ENCODE data around the gene CDKAL1.
"Not testable (repeated sequence)": the region's sequence is repeated elsewhere in the genome, so short reads cannot be mapped to it uniquely, and the experiment has no call there.

CDKAL1 gene

DNA sequence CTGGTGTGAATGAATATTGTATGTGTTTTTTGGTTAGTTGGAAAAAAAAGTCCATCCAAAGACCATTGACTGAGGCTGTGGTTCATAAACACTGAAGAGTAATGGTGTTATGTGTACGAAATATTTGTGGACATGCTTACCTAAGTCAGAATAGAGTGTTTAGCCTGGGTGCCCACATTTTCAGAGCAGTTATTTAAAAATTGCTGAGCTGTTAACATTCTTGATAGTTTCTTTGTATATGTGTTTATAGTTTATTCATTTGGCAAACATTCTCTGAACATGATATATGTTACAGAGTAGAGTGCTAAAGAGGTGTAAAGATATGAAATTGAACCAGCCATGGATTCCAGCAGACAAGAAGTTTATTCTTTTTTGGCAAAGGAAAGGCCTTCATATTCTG, 20.6 kb downstream of the CDKAL1 start:
- DNase-seq, result no peak

DNA sequence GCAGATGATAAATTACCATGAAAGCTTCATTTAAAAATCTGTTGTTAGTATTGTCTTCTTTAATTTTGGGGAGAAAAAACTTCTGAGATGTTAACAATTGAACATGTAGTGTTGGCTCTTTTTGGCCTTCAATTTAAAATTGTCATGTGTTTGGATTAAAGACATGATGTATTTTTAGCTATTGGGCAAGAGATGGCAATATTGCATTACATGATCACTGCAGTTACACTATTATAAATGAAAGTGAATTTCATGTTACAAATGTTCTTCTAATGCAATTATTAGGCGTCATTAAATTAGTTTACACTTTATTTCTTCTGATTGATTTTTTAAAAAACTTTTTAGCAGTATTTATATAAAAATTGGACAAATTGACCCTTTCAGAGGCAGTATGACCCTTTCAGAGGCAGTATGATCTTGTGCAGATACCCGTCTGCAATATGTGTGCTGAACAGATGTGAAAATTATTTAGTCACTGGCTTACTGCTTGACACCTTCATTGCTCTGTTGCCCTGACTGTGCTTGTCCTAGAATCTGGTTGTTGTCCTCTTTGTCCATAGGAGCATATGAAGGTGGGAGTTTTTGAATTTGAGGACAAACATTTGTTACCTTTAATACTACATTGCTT, 25.8 kb downstream of the CDKAL1 start:
- DNase-seq, result no peak

DNA sequence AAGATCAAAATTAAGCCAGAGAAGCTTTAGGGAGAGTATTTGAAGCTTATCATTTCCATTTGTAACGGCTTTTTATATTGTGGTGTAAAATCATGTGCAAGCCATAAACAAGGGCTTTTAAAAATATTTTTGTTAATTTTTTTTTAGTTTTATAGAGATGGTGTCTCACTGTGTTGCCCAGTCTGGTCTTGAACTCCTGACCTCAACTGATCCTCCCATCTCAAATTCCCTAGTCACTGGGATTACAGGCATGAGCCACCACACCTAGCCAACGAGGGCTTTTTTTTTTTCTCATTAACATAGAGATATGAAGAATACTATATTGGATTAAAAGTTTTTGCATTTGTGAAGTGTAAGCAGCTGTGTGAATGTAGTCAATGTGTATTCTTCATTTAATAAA, 29.1 kb downstream of the CDKAL1 start:
- DNase-seq, result no peak

DNA sequence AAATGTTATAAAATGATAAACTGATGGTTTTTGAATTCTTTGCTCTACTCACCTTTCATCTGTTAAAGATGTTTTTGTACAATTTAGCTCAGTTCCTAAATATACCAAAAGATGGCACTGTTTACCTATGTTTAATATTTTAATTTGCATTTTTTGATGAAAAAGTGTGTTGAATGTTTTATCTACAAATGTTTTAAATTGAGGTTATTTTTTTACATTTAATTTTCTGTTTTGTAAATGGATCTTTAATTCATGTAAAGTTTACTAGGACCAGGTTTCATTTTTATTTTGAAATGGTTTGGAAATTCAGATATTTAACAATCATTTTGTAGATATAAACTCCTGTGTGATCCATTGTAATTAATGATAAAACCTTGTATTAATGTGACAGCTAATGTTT, 30.0 kb downstream of the CDKAL1 start:
- DNase-seq, result no peak

DNA sequence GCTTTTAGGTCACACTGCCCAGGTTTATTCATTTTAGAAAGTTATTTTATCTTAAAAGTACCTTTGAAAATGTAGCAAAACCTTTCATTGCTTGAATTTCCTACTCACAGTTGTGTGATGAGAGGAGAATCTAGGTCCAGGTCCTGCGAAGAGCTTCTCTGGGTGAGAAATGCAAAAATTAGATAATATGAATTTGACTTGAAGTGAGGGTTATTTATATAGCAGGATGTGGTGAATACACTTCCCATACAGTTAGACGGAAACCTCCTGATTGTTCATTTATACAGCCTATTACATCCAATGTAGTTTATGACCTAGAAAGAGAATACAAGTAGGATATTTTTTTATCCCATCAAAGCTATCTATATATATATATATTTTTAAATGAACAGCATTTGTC, 30.5 kb downstream of the CDKAL1 start:
- no peak for DNase-seq

DNA sequence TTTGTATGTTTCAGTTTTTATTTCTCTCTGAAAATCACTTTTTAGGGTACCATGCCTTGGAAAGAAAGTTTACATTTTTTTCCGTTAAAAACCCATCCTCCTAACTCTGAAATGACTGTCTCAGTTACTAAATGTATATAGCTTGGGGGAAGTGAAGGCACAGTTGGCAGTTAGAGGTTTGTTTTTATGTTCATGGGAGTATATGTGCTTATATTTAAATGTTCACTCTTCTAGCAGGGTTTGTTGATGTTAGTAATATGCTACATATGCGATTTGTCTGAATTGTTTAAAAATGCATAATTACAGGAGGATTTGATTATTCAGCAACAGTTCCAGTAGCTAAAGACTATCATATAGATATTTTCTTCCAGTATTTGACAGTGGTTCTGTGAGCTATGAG, 31.1 kb downstream of the CDKAL1 start:
- no peak for DNase-seq

DNA sequence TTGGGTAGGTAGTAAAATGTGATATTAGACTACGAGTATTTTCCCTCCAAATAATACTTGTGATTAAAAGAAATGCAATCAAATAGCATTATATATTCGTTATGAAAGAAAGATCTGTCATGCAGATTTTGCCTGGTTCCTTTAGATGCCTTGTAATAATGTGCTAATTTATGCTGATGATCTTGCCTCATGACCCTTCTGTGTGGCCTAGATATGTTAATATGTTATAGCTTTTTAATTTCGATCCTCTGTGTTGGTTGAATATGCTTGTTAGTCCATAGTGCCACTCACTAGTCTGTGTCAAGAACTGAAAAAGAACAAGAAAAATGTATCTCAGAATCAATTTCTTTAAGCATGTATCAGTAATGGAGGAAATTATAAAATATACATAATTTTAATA, 31.9 kb downstream of the CDKAL1 start:
- no peak for DNase-seq

DNA sequence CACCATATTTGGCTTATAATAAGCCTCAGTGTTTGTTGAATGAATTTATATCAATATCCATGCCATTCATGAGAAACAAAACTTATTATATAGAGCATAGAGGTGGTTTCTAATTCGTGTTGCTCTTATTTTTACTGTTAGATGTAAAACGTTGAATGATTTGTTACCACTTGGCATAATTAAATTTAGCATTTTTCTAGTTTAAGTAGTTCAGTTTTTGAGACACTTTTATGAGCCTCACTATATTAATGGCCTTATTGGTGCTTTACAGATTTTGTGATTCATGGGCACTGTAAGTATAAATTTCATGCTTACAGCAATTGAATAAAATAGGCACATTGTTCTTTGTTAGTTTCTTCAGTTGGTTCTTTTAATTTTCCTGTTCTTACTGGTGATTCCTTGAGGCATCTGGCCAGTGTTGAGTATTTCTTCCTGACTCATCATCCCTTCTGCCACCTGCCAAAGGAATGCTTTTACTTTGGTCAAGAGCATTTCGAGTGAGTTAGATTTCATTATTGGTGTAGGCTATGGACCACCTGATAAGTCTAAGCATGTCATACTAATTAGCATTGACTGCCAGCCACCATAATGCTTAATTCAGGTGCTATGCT, 34.8 kb downstream of the CDKAL1 start:
- no peak for DNase-seq

DNA sequence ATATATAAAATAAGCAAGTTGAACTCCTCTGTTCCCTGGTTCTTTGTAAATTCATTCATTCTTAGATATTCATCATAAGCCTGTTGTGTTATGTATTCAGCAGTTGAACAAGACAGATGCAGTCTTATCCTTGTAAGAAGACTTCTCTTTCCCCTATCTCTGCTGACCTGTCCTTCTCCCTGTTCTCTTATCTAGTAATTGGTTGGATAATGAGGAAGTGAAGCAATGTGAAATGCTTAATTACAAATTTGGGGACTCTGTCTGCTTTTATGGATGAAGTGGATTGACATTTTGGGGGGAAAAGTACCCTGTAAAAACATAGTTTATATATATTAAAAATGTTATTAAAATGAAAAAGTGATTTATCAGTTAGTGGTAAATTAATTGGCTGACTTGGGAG, 37.0 kb downstream of the CDKAL1 start:
- DNase-seq, result no peak

DNA sequence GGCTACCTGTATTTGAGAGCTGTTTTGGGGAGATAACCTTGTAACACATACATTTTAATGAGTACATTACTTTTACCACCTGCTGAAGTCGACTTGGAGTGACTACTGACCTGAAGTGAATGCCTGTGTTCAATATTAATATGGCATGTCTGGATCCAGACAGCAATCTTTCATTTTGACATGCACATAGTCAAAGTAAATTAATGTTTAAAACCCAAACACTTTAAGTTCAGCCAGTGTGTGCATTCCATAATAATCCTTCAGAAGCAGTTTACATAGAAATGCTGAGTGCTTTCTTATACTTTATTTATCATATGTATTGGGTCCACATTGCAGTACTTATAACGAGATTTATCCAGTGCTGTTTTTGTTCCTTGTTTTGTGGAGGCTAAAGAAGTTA, 38.0 kb downstream of the CDKAL1 start:
- DNase-seq, result no peak

DNA sequence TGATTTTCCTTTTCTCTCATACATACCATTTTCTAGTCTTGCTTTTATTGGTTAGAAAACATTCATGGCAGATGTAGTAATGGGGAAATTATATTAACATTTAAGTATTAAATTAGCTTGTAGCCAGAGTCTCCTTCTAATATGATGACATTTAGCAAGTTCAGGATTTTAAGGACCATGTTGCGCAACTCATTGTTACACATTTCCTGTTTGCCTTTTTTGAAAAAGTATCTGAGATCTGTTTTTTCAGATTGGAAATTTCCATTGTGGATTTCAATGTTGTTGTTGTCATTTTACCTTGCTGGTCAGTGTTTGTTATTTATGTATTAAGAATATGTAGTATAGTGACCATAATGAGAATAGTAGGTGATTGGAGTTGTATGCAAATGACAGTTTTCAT, 38.7 kb downstream of the CDKAL1 start:
- no peak for DNase-seq

DNA sequence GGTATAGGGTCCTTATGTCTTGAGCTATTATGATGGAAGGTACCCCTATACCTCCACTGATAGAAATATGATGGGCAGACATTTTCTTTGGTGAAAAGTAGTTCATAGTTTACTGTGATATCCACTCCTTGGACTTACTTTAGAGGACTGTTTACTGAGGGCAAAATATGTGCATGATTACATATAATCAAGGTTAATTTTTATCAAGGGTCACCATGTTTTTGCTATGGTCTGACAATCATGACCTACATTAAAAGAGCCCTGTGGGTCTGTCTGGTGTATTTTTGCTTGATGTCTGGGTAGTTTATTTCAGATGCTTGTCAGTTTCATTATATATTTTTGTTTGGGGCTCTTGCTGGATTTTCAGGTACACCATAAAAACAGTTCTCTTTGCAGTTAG, 40.1 kb downstream of the CDKAL1 start:
- no peak for DNase-seq

DNA sequence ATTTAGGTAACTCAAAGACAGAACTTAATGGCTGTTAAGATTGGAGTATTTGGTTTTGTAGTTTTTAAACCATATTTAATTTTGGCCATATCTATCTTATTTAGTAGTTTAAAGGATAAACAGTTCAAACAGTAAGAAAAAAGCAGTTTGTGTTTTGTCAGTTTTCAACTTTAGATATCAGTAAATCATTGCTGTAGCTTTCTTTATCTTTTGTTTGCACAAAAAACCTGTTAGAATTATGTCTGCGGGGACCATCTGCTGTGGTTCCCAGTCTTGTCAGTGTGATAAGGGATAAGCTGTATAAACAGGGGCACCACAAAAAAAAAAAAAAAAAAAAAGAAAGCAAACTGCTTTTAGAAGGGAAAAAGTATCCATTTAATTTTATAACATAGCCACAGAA, 40.9 kb downstream of the CDKAL1 start:
- no peak for DNase-seq

DNA sequence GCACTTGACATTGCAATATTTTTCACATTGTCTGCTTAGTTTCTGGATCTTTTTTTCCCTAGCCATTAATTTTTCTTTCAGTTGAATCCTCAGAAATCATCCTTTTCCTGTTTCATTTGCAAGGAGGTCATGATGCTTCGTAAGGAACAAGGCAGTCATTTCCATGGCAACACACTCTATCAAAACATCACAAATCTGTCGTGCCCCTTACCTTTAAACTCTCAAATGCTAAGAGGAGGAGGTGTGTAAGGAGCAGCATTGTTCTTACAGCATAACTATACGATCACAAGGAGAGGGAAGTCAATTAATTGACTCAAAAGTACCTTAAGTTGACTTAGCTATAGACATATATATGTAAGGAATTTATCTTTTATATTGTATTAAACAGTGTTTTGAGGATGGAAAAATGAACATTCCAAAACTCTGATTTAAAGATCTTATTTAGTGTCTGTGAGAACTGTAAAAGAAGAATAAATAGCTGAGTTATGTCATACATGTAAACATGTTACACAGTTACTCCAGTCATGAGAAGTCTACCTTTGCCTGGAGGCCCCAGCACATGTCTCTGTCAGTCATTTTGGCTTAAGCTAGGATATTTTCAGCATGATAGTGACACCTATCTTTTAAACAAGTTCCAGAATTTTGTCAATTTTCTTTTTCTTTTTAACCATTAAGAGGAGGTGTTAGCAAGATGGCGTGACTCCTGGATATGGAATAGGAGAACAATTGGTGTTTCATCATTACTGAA, 41.6 kb downstream of the CDKAL1 start:
- no peak for DNase-seq

DNA sequence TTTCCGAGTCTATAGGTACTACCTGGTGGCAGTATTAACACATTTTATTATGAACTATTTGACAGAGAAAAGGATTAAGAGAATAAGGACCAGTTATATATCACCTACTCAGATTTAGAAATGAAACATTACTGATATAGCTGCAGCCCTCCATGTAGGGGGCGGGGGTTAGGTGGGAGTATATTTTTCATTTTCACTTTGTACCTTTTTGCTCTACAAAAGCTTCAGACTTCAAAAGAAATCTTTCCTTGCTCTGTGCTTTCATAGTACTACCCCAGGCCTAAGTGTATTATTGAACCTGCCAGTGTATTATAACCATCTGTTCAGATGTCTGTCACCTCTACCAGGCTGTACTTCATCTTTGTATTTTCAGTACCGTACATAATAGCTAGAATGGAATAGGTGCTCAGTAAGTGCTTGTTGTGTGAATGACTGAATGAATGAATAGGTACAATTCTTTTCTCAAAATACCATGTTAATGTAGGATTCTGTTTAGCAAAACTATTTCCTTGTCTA, 43.0 kb downstream of the CDKAL1 start:
- no peak for DNase-seq

DNA sequence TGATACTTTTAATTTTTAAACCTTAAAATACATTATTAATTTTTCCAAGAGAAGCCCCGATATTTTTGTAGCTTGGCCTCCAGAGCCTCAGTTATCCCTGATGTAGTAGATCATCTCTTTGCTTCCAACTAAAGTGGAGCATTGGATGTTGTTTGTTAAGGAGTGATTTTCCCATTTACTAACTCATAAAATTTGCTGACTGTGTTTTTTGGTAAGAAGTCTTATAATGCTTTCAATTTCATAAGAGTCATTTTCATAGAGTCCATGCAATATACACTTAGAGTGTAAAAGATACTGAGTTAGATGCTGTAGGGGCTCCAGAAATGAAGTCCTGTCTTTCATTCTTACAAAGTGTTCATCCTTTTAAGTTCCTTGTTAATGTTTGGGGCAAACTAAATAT, 46.8 kb downstream of the CDKAL1 start:
- no peak for DNase-seq

DNA sequence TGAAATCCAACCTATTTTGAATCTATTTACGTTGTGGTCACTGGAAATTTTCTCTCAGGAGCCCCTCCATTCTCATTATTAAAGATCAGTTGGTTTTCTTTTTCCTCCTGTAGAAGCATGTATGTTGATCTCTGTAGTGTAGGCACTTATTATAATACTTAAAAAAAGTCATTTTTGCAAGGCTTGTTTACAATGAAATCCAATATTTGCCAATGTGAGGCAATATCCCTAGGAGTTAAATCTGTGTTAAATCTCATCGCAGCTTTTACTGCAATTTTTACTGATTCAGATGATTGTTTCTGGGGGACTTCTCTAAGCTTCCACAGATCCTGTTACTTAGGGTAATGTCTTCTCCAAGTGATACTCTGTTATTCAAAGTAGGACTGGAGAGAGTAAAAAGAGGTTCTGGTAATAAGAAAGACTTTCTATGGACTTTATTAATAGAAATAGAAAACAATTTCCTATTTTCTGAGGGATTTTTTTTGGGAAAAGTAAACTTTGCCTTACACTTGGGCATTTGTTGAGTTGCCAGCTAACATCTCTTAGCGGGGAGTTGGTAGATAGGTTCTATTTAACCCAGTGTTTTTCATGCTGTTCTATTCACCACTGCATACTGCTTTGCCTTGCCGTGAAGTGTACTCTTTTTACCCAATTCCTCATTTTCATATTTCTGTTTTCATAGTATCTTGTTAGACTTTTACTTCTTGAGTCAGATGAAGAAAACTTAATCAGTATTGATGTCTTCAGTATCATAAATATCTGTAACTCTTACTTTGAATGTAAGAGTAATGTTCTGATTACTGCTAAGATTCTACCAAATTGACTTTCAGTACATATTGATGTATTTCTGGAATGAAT, 48.6 kb downstream of the CDKAL1 start:
- no peak for DNase-seq

DNA sequence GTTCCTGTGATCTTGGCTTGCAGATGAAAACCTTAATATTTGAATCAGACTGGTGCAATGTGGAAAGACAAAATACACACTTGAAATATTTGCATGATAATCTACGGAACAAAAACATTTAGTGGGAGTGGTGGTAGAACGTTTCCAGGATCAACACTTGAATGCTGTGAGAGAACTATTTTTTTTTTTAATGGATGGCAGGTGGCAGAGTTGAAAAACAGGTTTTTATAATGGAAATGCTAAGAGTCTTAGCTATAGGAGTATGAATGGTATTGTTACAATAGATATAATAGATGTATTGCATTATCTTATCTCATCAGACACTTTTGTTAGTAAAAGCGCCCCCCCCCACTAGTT, 49.2 kb downstream of the CDKAL1 start:
- DNase-seq, result no peak

DNA sequence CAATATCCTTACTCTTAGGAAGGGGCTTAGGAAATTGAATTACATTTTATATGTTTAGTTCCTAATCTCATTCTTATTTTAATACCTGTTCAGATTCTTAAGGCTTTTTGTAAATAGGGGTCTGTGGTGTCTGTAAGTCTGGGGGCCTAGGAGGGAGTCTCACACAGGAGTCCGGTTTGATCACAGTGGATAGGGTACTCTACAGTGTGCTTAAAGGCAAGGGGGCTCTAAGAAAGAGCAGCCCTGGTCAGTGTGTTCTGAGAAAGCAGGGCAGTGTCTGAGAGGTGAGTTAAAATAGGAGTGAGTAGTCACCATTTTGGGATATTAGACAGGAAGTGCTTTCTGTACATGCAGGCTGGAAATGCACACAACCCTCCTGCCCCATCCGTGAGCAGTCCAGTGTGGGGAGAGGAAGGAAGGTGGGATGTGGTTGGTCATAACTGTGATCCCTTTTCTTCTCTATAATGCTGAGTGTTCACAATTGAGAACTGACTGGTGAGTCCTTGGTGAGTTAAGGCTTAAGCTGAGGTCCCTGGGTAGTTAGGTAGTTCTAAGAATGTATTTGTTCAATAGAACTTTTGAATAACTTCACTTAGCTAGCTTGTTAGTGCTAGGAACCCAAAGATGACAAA, 50.0 kb downstream of the CDKAL1 start:
- DNase-seq, result no peak

DNA sequence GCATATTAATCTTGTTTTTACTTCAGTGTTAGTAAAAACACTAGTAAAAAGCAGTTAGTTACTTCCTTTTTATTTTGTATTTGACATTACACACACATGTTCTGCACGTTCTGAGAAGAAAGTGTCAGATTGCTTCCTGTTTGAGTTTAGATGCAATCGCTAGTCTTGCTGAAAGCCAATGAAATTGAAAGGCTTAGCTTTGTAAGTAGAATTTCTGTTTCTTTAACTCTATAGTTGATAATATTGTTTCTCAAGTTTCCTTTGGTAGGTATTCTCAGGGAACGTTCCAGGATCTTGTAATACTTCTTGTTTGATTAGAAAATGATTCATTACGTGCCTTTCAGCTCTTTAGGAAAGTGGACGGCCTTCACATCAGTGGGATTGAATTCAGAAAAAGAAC, 55.0 kb downstream of the CDKAL1 start:
- DNase-seq, result no peak

DNA sequence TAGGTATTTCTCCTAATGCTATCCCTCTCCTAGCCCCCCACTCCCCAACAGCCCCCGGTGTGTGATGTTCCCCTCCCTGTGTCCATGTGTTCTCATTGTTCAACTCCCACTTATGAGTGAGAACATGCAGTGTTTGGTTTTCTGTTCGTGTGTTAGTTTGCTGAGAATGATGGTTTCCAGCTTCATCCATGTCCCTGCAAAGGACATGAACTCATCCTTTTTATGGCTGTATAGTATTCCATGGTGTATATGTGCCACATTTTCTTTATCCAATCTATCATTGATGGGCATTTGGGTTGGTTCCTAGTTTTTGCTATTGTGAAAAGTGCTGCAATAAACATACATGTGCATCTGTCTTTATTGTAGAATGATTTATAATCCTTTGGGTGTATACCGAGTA, 56.2 kb downstream of the CDKAL1 start:
- DNase-seq, result not testable (repeated sequence)

DNA sequence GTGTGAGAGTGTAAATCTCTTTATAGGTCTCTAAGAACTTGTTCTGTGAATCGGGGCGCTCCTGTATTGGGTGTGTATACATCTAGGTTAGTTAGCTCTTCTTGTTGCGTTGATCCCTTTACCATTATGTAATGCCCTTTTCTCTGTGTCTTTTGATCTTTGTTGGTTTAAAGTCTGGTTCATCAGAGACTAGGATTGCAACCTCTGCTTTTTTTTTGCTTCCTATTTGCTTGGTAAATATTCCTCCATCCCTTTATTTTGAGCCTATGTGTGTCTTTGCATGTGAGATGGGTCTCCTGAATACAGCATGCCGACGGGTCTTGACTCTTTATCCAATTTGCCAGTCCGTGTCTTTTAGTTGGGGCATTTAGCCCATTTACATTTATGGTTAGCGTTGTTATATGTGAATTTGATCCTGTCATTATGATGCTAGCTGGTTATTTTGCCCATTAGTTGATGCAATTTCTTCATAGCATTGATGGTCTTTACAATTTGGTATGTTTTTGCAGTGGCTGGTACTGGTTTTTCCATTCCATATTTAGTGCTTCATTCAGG, 60.1 kb downstream of the CDKAL1 start:
- DNase-seq, result not testable (repeated sequence)

All from activated CD4-positive, alpha-beta T cell treated with anti-CD3 and anti-CD28 coated beads, Interleukin-2, amount 50 U/mL, for 1 hour (primary cell).